Effector CD4-positive, alpha-beta T cell (primary cell): ENCODE data around the gene KCNC3.

Source experiments
- DNase-seq: peaks from one replicate; pipeline ENCODE4 v3.0.0-alpha.2; 2020

KCNC3 gene

GRCh38 chr19:50327013-50327412 is 2.2 kb downstream of the KCNC3 start:
- no peak for DNase-seq

- no peak for DNase-seq
Measured at GRCh38 chr19:50326101-50326664, 3.0 kb downstream of the KCNC3 start.

GRCh38 chr19:50325310-50326100 is 3.7 kb downstream of the KCNC3 start:
- peak; percentile 50 for DNase-seq

GRCh38 chr19:50324331-50324730 is 4.8 kb downstream of the KCNC3 start:
- DNase-seq: no peak

- DNase-seq: no peak
Measured at GRCh38 chr19:50323782-50324133, 5.4 kb downstream of the KCNC3 start.

GRCh38 chr19:50322931-50323781 is 6.0 kb downstream of the KCNC3 start:
- no peak for DNase-seq

- DNase-seq: no peak
Measured at GRCh38 chr19:50322234-50322633, 6.9 kb downstream of the KCNC3 start.

- DNase-seq: no peak
Measured at GRCh38 chr19:50321831-50322230, 7.3 kb downstream of the KCNC3 start.

GRCh38 chr19:50320596-50320995 is 8.6 kb downstream of the KCNC3 start:
- DNase-seq: no peak

GRCh38 chr19:50320051-50320450 is 9.1 kb downstream of the KCNC3 start:
- DNase-seq: no peak

- DNase-seq: no peak
Measured at GRCh38 chr19:50319156-50319555, 10.0 kb downstream of the KCNC3 start.

GRCh38 chr19:50318438-50318837 is 10.7 kb downstream of the KCNC3 start:
- DNase-seq: no peak

GRCh38 chr19:50317115-50317514 is 12.1 kb downstream of the KCNC3 start:
- no peak for DNase-seq

GRCh38 chr19:50315773-50316448 is 13.3 kb downstream of the KCNC3 start:
- DNase-seq: no peak

GRCh38 chr19:50314724-50315708 is 14.2 kb downstream of the KCNC3 start:
- no peak for DNase-seq

GRCh38 chr19:50313812-50314536 is 15.2 kb downstream of the KCNC3 start:
- DNase-seq: no peak

- DNase-seq: no peak
Measured at GRCh38 chr19:50312967-50313811, 16.0 kb downstream of the KCNC3 start.

GRCh38 chr19:50311723-50312635 is 17.2 kb downstream of the KCNC3 start:
- DNase-seq: no peak
